ENCODE results near the gene HOXA3. TPM values are rescaled to one million over a fixed set of nuclear protein-coding genes. Genes with fewer than 3 reads are reported as not detected.

The HOXA3 gene
- total RNA-seq, 1 donor from 2014 or later, result 26.4 TPM

- DNase-seq (ENCODE audit: low read depth), result no peak
- no peak for TF ChIP-seq CTCF (IDR thresholded peaks at IDR 0.05; ENCODE audit: insufficient read depth, low read length, poor library complexity, severe bottlenecking)
- no peaks in the 10 kb centered on the region for H3K36me3 ChIP-seq (ENCODE audit: control insufficient read depth, insufficient read depth, low read length)
- H3K27me3 ChIP-seq (ENCODE audit: control insufficient read depth, insufficient read depth, low read length), result peaks cover 33% of the 10 kb centered on the region
- H3K4me3 ChIP-seq (ENCODE audit: low read depth, low read length), result no peak overlapping the region
These were observed 37.8 kb upstream of the HOXA3 start for GRCh38 chr7:27189997-27190748.

- H3K27me3 ChIP-seq (ENCODE audit: control insufficient read depth, insufficient read depth, low read length), result peaks cover 26% of the 10 kb centered on the region
- no peak for DNase-seq (ENCODE audit: low read depth)
- peak overlapping the region; percentile 52 for H3K4me3 ChIP-seq (ENCODE audit: low read depth, low read length)
These were observed 37.1 kb upstream of the HOXA3 start for GRCh38 chr7:27189295-27189996.

GRCh38 chr7:27188386-27189294 is 36.3 kb upstream of the HOXA3 start:
- peak overlapping the region; percentile 52 for H3K4me3 ChIP-seq (ENCODE audit: low read depth, low read length)
- DNase-seq (ENCODE audit: low read depth), result no peak
- H3K36me3 ChIP-seq (ENCODE audit: control insufficient read depth, insufficient read depth, low read length), result no peaks in the 10 kb centered on the region
- no peak for TF ChIP-seq CTCF (IDR thresholded peaks at IDR 0.05; ENCODE audit: insufficient read depth, low read length, poor library complexity, severe bottlenecking)
- peaks cover 22% of the 10 kb centered on the region for H3K27me3 ChIP-seq (ENCODE audit: control insufficient read depth, insufficient read depth, low read length)

More at GRCh38 chr7:27189295-27189996, 37.1 kb upstream of the HOXA3 start:
- H3K36me3 ChIP-seq (ENCODE audit: control insufficient read depth, insufficient read depth, low read length), result no peaks in the 10 kb centered on the region
- TF ChIP-seq CTCF (IDR thresholded peaks at IDR 0.05; ENCODE audit: insufficient read depth, low read length, poor library complexity, severe bottlenecking), result peak; percentile 3

- no peak for DNase-seq (ENCODE audit: low read depth)
These were observed 35.3 kb upstream of the HOXA3 start for GRCh38 chr7:27187475-27188385.

More at GRCh38 chr7:27187475-27188385, 35.3 kb upstream of the HOXA3 start:
- Histone ChIP-seq H3K4me3 (ENCODE audit: low read depth, low read length) (peak overlapping the region; percentile 52), H3K27me3 (ENCODE audit: control insufficient read depth, insufficient read depth, low read length) (peaks cover 13% of the 10 kb centered on the region), H3K36me3 (ENCODE audit: control insufficient read depth, insufficient read depth, low read length) (no peaks in the 10 kb centered on the region)
- no peak for TF ChIP-seq CTCF (IDR thresholded peaks at IDR 0.05; ENCODE audit: insufficient read depth, low read length, poor library complexity, severe bottlenecking)

Data from kidney epithelial cell (primary cell).